GM18499 (cell line): ENCODE measurements around the gene ATG4D.
"Not testable (repeated sequence)": the region's sequence is repeated elsewhere in the genome, so short reads cannot be mapped to it uniquely, and the experiment has no call there.

Source experiments
- ATAC-seq: cut with Tn5 transposase; IDR thresholded peaks from one replicate; pipeline ENCODE4 v1.9.1; 2021; ENCODE audit warnings: moderate number of reproducible peaks; ENCODE audit not compliant: insufficient read depth, unreplicated experiment

Gene ATG4D

GRCh38 chr19:10573793-10574192, 30.1 kb downstream of the ATG4D start:
- not testable (repeated sequence) for ATAC-seq

DNA sequence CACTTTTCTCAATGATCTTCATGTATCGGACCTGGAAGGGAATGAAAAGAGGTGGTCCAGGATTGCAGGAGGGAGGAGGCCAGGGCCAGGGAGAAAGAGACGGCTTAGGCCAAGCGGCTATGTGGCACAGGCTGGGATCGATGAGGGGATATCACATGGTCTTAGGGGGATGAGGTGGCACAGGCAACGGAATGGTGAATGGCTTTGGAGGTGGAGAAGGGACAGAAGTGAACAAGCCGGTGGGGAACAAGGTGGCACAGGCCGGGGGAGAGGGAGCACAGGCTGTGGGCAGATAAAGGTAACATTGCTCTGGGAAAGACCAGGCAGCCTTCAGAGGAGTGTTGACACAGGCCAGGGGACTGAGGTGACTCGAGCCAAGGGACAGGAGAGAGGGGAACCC, 30.8 kb downstream of the ATG4D start:
- ATAC-seq, result no peak

GRCh38 chr19:10575011-10575716, 31.5 kb downstream of the ATG4D start:
- ATAC-seq, result no peak

GRCh38 chr19:10577951-10578350, 34.2 kb downstream of the ATG4D start:
- no peak for ATAC-seq

GRCh38 chr19:10580979-10581631, 37.4 kb downstream of the ATG4D start:
- no peak for ATAC-seq

DNA sequence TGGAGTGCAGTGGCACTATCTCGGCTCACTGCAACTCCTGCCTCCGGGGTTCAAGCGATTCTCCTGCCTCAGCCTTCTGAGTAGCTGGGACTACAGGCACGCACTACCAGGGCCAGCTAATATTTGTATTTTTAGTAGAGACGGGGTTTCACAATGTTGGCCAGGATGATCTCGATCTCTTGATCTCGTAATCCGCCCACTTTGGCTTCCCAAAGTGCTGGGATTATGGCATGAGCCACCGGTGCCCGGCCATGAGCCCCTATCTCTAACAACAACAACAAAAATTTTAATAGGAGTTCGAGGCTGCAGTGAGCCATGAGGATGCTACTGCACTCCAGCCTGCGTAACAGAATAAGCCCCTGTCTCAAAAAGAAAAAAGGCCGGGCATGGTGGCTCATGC, 38.4 kb downstream of the ATG4D start:
- no peak for ATAC-seq

- ATAC-seq, result no peak
Observed at GRCh38 chr19:10583036-10583776, 39.5 kb downstream of the ATG4D start.

GRCh38 chr19:10586396-10586795, 42.7 kb downstream of the ATG4D start:
- no peak for ATAC-seq

DNA sequence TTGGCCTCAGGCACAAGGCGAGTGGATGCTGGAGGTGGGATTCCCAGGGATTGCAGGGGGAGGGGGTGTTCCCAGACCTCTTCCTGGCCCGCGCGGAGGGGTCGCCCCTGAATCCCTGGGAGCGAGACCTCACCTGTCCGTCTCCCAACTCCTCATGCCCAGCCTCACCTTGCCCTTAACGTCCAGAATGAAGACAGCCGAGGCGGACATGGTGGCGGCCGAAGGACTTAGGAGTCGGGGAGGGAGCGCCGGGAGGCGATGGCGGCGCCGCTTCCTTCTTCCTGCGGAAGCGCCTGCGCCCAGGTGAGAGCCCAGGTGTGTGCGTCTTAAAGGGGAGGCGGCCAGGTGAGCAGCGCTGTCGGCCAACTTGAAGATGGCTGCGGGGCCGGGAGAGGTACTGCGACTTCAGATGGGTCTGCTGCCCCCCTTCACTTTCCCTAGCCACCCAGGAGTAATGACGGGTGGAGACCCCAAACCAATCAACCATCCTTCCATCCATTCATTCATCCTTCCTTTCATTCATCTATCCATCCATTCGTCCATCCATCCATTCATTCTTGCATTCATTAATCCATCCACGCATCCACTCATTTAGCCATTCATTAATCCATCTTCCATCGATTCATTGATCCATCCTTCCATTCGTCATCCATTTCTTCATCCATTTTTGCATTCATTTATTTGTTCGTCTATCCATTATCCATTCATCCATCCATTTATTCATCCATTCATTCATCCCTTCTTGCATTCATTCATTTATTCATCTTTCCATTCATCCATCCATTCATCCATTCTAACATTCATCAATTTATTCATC, 43.5 kb downstream of the ATG4D start, which contains the start of gene AP1M2:
Gene AP1M2, minus strand, starts transcription at position 291 of the 817 bp plus-strand sequence. Its CDS starts 81 bp downstream, at position 210.
- ATAC-seq, result no peak

GRCh38 chr19:10587839-10588150, 44.1 kb downstream of the ATG4D start:
- ATAC-seq, result no peak

- ATAC-seq, result no peak
Observed at GRCh38 chr19:10593148-10593547, 49.4 kb downstream of the ATG4D start.

- no peak for ATAC-seq
Observed at GRCh38 chr19:10593820-10594637, 50.3 kb downstream of the ATG4D start.

GRCh38 chr19:10600149-10600548, 56.4 kb downstream of the ATG4D start:
- ATAC-seq, result no peak

DNA sequence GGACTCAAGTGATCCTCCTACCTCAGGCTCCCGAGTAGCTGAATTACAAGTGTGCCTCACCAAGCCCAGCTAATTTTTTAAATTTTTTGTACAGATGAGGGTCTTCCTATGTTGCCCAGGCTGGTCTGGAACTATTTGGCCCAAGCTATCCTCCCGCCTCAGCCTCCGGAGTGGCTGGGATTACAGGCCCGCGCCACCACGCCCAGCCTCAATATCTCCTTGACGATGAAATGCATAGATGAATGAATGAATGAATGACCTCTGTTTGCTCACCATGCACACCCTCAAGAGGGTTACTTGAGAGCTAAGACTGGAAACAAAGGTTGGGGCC, 58.3 kb downstream of the ATG4D start:
- no peak for ATAC-seq

DNA sequence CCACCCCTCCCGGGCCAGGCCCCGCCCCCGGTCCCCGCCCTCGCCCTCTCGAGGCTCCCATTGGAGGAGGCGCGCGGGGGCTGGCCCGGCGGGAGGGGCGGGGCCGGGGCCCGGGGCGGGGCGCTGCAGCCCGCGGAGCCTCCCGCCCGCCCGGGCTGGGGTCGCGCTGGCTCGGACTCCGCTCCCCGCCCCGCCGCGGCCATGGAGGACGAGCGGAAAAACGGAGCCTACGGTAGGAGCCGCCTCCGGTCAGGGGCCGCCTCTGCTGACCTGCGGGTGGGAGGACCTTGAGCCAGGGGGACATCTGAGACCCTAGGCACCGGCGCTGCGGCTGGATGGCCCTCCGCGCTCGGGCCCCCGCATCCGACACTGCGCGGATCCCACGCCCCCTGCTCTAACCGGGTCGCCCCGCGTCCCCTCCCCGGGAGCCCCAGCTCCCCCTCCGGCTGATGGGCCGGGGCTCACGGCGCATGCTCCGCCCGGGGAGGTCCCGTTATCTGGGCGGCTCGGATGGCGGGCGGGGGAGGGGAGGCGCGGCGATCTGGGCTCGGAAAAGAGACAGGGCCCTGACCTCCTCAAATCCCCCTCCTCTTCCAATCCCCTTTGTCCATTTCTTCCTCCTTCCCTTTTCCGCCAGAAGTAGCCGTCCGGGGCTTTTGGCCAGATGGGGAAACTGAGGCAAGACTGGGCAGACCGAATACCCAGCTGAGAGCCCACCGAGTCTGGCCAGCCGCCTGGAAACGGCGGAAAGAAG, 58.8 kb downstream of the ATG4D start:
- no peak for ATAC-seq
